SU-DHL-6 (cell line): ENCODE measurements around the gene SH3BGR.

ENCODE experiments used
- H2AFZ ChIP-seq: fragments of 200-600 bp; sonication (generic); 2 replicates; pipeline ENCODE4 v1.6.1; 2014; ENCODE audit warnings: low read depth, mild to moderate bottlenecking, moderate library complexity, mixed read lengths, antibody characterized with exemption, low read length; ENCODE audit not compliant: severe bottlenecking
- H3F3A ChIP-seq: fragments of 200-600 bp; shearing (Covaris generic); 2 replicates; pipeline ENCODE4 v1.6.0; 2016; ENCODE audit warnings: antibody characterized with exemption, mild to moderate bottlenecking; ENCODE audit not compliant: insufficient read depth
- H3K27ac ChIP-seq: fragments of 200-600 bp; sonication (generic); 2 replicates; pipeline ENCODE4 v1.5.1; 2016; ENCODE audit warnings: low read depth, mild to moderate bottlenecking, low read length, moderate library complexity, mixed read lengths
- H3K27me3 ChIP-seq: fragments of 200-600 bp; sonication (generic), shearing (Covaris generic); 2 replicates; pipeline ENCODE4 v1.6.0; 2014; ENCODE audit warnings: mild to moderate bottlenecking, low read length
- H3K36me3 ChIP-seq: fragments of 200-600 bp; sonication (generic); 2 replicates; pipeline ENCODE4 v1.6.1; 2014; ENCODE audit warnings: mild to moderate bottlenecking, low read length, mixed read lengths
- H3K4me2 ChIP-seq: fragments of 300-600, 200-600 bp; shearing (Covaris generic), sonication (generic); 2 replicates; pipeline ENCODE4 v1.6.0; 2014; ENCODE audit warnings: low read length, low read depth, mild to moderate bottlenecking; ENCODE audit not compliant: poor library complexity, severe bottlenecking
- H3K4me3 ChIP-seq: fragments of 200-600 bp; sonication (generic); 2 replicates; pipeline ENCODE4 v1.5.1; 2014; ENCODE audit warnings: antibody characterized with exemption, low read length, mild to moderate bottlenecking, mixed read lengths; ENCODE audit not compliant: insufficient read depth, poor library complexity, severe bottlenecking
- H3K79me2 ChIP-seq: fragments of 200-600 bp; sonication (generic); 2 replicates; pipeline ENCODE4 v1.6.1; 2014; ENCODE audit warnings: mild to moderate bottlenecking, low read length, moderate library complexity; ENCODE audit not compliant: insufficient read depth
- H3K9ac ChIP-seq: fragments of 200-600 bp; sonication (generic); 2 replicates; pipeline ENCODE4 v1.7.0; 2014; ENCODE audit warnings: mild to moderate bottlenecking, low read length
- H3K9me2 ChIP-seq: fragments of 200-600 bp; sonication (generic); replicated peaks from 2 replicates; pipeline ENCODE4 v1.6.1; 2014; ENCODE audit warnings: low read length; ENCODE audit not compliant: insufficient read depth
- H3K9me3 ChIP-seq: fragments of 200-600 bp; sonication (generic); 2 replicates; pipeline ENCODE4 v1.6.1; 2014; ENCODE audit warnings: low read length, mixed read lengths; ENCODE audit not compliant: insufficient read depth
- H4K20me1 ChIP-seq: fragments of 200-600 bp; sonication (generic); 2 replicates; pipeline ENCODE4 v1.6.1; 2014; ENCODE audit warnings: low read depth, mild to moderate bottlenecking, antibody characterized with exemption, low read length, moderate library complexity, mixed read lengths
- CTCF ChIP-seq: fragments of 200-600 bp; sonication (generic); IDR thresholded peaks from one replicate; pipeline ENCODE4 v1.5.1; 2017; ENCODE audit warnings: antibody characterized with exemption, mild to moderate bottlenecking, low read length, moderate library complexity; ENCODE audit not compliant: insufficient read depth, poor library complexity, severe bottlenecking
- EZH2phosphoT487 ChIP-seq: fragments of 200-600 bp; sonication (generic), shearing (Covaris generic); conservative IDR thresholded peaks from 2 replicates; pipeline ENCODE4 v1.6.1; 2018; ENCODE audit warnings: mild to moderate bottlenecking, antibody characterized with exemption, low read length, moderate library complexity, mixed read lengths

SH3BGR gene

GRCh38 chr21:39447264-39447663 lies 4.5 kb upstream of the SH3BGR start:
- Histone ChIP-seq H3K4me2 (no peak overlapping the region), H3F3A (no peaks in the 10 kb centered on the region), H3K9ac (no peak overlapping the region), H2AFZ (no peak overlapping the region), H3K36me3 (no peaks in the 10 kb centered on the region), H3K9me3 (no peaks in the 10 kb centered on the region), H4K20me1 (no peaks in the 10 kb centered on the region), H3K27ac (no peak overlapping the region), H3K9me2 (no peaks in the 10 kb centered on the region), H3K27me3 (no peaks in the 10 kb centered on the region), H3K79me2 (no peaks in the 10 kb centered on the region), H3K4me3 (no peak overlapping the region)
- no peak for TF ChIP-seq CTCF
- no peak for TF ChIP-seq EZH2phosphoT487

DNA sequence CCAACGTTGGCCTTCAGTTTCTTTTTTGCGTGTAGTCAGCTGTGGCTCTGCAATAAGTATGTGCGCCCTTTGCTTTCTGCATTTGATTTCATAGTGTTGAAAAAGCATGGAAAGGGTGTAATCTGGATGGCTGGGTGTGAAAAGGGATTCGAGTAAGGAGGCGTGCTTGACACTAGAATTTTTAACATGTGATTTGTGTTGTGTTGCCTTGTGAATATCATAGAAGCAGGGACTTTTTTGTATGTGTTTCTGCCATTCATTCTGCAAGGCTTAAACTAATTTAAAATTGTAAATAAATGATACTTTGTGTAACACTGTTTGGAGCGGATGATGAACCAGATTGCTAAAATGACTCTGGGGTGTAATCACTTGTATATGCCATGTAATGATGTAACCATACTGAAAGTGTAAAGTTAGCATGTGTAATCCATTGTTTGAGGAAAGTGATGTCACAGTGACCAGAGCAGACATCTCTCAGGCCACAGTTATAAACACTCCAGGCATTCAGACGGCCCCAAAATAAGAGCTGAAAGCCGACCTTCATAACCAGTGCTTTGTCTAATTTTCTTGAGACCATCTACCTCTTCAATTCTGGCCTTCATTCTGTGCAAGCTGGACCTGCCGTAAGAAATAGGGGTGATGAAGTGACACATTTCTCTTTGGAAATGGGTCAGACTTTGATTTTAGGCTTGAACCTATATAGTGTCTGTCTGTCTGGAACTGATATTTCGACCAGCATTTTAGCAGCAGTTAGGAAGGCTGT lies 618 bp downstream of the SH3BGR start:
- Histone ChIP-seq H3K79me2 (no peaks in the 10 kb centered on the region), H3F3A (no peaks in the 10 kb centered on the region), H3K4me2 (no peak overlapping the region), H3K27me3 (no peaks in the 10 kb centered on the region), H3K9ac (no peak overlapping the region), H3K27ac (no peak overlapping the region), H3K9me2 (no peaks in the 10 kb centered on the region), H3K9me3 (no peaks in the 10 kb centered on the region), H3K4me3 (no peak overlapping the region), H2AFZ (no peak overlapping the region), H4K20me1 (no peaks in the 10 kb centered on the region), H3K36me3 (no peaks in the 10 kb centered on the region)
- no peak for TF ChIP-seq CTCF
- TF ChIP-seq EZH2phosphoT487, result no peak

- H3K9me2 ChIP-seq, result no peaks in the 10 kb centered on the region
- no peak overlapping the region for H3K4me2 ChIP-seq
- H4K20me1 ChIP-seq, result no peaks in the 10 kb centered on the region
- no peaks in the 10 kb centered on the region for H3K9me3 ChIP-seq
- TF ChIP-seq EZH2phosphoT487 (no peak), CTCF (no peak)
- no peaks in the 10 kb centered on the region for H3K36me3 ChIP-seq
- no peaks in the 10 kb centered on the region for H3F3A ChIP-seq
- H2AFZ ChIP-seq, result no peak overlapping the region
- no peak overlapping the region for H3K27ac ChIP-seq
- no peaks in the 10 kb centered on the region for H3K27me3 ChIP-seq
- no peak overlapping the region for H3K4me3 ChIP-seq
- H3K79me2 ChIP-seq, result no peaks in the 10 kb centered on the region
- no peak overlapping the region for H3K9ac ChIP-seq
Measured at GRCh38 chr21:39452970-39453342, 1.2 kb downstream of the SH3BGR start.
